ENCODE data around the gene VASP. TPM values are rescaled to one million over a fixed set of nuclear protein-coding genes. Genes with fewer than 3 reads are reported as not detected.

The VASP gene
- total RNA-seq, 1 donor from 2014 or later = 106 TPM

DNA sequence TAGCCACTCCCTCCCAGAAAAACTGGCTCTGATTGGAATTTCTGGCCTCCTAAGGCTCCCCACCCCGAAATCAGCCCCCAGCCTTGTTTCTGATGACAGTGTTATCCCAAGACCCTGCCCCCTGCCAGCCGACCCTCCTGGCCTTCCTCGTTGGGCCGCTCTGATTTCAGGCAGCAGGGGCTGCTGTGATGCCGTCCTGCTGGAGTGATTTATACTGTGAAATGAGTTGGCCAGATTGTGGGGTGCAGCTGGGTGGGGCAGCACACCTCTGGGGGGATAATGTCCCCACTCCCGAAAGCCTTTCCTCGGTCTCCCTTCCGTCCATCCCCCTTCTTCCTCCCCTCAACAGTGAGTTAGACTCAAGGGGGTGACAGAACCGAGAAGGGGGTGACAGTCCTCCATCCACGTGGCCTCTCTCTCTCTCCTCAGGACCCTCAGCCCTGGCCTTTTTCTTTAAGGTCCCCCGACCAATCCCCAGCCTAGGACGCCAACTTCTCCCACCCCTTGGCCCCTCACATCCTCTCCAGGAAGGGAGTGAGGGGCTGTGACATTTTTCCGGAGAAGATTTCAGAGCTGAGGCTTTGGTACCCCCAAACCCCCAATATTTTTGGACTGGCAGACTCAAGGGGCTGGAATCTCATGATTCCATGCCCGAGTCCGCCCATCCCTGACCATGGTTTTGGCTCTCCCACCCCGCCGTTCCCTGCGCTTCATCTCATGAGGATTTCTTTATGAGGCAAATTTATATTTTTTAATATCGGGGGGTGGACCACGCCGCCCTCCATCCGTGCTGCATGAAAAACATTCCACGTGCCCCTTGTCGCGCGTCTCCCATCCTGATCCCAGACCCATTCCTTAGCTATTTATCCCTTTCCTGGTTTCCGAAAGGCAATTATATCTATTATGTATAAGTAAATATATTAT lies 33.3 kb upstream of the VASP start:
- H3K4me3 ChIP-seq (ENCODE audit: low read depth, low read length) = no peak overlapping the region
- TF ChIP-seq, protein P1, sequence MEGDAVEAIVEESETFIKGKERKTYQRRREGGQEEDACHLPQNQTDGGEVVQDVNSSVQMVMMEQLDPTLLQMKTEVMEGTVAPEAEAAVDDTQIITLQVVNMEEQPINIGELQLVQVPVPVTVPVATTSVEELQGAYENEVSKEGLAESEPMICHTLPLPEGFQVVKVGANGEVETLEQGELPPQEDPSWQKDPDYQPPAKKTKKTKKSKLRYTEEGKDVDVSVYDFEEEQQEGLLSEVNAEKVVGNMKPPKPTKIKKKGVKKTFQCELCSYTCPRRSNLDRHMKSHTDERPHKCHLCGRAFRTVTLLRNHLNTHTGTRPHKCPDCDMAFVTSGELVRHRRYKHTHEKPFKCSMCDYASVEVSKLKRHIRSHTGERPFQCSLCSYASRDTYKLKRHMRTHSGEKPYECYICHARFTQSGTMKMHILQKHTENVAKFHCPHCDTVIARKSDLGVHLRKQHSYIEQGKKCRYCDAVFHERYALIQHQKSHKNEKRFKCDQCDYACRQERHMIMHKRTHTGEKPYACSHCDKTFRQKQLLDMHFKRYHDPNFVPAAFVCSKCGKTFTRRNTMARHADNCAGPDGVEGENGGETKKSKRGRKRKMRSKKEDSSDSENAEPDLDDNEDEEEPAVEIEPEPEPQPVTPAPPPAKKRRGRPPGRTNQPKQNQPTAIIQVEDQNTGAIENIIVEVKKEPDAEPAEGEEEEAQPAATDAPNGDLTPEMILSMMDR (conservative IDR thresholded peaks at IDR 0.05; ENCODE audit: low read depth, low read length) = no peak
- DNase-seq (ENCODE audit: low read depth) = no peak

GRCh38 chr19:45474606-45475521 lies 32.4 kb upstream of the VASP start:
- H3K4me3 ChIP-seq (ENCODE audit: low read depth, low read length) = no peak overlapping the region
- DNase-seq (ENCODE audit: low read depth) = no peak
- TF ChIP-seq, protein P1 (conservative IDR thresholded peaks at IDR 0.05; ENCODE audit: low read depth, low read length) = no peak

DNA sequence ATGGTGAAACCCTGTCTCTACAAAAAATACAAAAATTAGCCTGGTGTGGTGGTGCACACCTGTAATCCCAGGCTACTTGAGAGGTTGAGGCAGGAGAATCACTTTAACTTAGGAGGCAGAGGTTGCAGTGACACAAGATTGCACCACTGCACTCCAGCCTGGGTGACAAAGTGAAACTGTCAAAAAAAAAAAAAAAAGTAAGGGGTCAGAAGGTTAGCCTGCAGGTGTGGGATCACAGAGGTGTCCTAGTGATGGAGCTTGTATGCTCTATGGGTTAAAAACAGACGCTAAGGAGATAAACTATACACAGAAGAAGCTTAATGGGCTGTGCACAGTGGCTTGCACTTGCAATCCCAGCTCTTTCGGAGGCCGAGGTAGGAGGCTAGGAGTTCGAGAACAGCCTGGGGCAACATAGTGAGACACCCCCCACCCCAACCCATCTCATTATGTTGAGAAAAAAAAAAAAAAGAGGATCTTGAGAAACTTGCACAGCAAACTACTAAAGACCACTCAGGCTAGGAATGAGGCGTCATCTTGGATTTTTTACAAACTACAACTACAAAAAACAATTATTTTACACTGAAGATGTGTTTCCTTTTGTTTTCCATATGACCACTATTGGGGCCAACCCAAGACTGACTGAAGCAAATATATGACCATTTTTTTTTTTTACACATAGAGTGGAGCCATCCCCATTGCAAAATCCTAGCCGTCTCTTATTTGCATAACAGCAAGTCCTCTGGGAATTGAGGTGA lies 31.6 kb upstream of the VASP start:
- no peak for DNase-seq (ENCODE audit: low read depth)
- TF ChIP-seq, protein P1 (conservative IDR thresholded peaks at IDR 0.05; ENCODE audit: low read depth, low read length) = no peak
- no peak overlapping the region for H3K4me3 ChIP-seq (ENCODE audit: low read depth, low read length)

DNA sequence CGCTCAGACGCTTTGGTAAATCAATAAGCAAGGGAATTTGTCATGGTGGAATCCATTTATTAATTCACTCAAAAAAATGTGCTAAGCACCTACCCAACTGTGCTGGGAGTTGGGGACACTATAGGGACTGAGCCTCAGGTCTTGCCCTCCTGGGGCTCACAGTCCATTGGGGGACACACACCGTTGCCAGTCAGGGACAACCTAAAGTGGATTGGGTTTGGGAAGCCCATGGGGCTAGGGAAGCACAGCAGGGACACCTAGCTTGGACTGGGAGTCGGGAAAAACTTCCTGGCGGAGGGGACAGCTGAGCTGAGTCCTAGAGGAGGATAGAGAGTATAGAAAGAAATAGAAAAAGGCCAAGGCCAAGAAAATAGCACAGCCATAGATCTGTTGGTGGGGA lies 31.0 kb upstream of the VASP start:
- H3K4me3 ChIP-seq (ENCODE audit: low read depth, low read length) = no peak overlapping the region
- no peak for DNase-seq (ENCODE audit: low read depth)
- TF ChIP-seq, protein P1 (conservative IDR thresholded peaks at IDR 0.05; ENCODE audit: low read depth, low read length) = no peak

DNA sequence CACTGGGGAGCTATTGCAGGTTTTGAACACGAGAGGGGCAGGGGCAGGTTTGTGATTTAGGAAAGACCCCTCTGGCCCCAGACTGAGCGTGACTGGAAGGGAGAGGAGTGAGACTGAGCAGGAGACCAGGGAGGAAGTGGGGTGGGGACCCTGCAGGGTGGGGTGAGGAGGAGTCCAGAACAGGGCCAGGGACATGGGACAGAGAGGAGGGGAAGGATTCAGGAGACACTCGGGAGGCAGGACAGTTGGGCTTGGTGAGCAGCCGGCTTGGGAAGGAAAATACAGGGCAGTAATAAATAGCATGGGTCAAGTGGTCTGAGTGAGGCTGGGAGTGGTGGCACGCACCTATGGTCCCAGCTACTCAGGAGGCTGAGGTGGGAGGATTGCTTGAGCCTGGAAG lies 30.1 kb upstream of the VASP start:
- H3K4me3 ChIP-seq (ENCODE audit: low read depth, low read length) = no peak overlapping the region
- DNase-seq (ENCODE audit: low read depth) = no peak
- TF ChIP-seq, protein P1 (conservative IDR thresholded peaks at IDR 0.05; ENCODE audit: low read depth, low read length) = no peak

GRCh38 chr19:45477713-45478453 lies 29.4 kb upstream of the VASP start:
- DNase-seq (ENCODE audit: low read depth) = no peak
- peak overlapping the region; percentile 69 for H3K4me3 ChIP-seq (ENCODE audit: low read depth, low read length)
- TF ChIP-seq, protein P1 (conservative IDR thresholded peaks at IDR 0.05; ENCODE audit: low read depth, low read length) = no peak

All from epithelial cell of proximal tubule (primary cell).